BLaER1 (cell line): ENCODE results near the gene ACTR3.

ENCODE experiments used
- H3K27ac ChIP-seq: shearing (Covaris generic); formaldehyde crosslinking; 2 replicates; pipeline ENCODE4 v1.8.1; 2022
- H3K27me3 ChIP-seq: shearing (Covaris generic); formaldehyde crosslinking; 2 replicates; pipeline ENCODE4 v1.8.1; 2022
- H3K36me3 ChIP-seq: shearing (Covaris generic); formaldehyde crosslinking; 2 replicates; pipeline ENCODE4 v1.8.1; 2022
- H3K4me1 ChIP-seq: shearing (Covaris generic); formaldehyde crosslinking; 2 replicates; pipeline ENCODE4 v1.8.1; 2022
- H3K4me2 ChIP-seq: shearing (Covaris generic); formaldehyde crosslinking; 2 replicates; pipeline ENCODE4 v1.8.1; 2022
- H3K4me3 ChIP-seq: shearing (Covaris generic); formaldehyde crosslinking; 2 replicates; pipeline ENCODE4 v1.8.1; 2022
- H3K9ac ChIP-seq: shearing (Covaris generic); formaldehyde crosslinking; 2 replicates; pipeline ENCODE4 v1.8.1; 2022
- H3K9me3 ChIP-seq: shearing (Covaris generic); formaldehyde crosslinking; 2 replicates; pipeline ENCODE4 v1.8.1; 2022
- H4K20me1 ChIP-seq: shearing (Covaris generic); formaldehyde crosslinking; 2 replicates; pipeline ENCODE4 v1.8.1; 2022
- Cebpa-rat ChIP-seq: shearing (Covaris generic); IDR thresholded peaks from 2 replicates; pipeline ENCODE4 v1.8.1; 2022

The ACTR3 gene

DNA sequence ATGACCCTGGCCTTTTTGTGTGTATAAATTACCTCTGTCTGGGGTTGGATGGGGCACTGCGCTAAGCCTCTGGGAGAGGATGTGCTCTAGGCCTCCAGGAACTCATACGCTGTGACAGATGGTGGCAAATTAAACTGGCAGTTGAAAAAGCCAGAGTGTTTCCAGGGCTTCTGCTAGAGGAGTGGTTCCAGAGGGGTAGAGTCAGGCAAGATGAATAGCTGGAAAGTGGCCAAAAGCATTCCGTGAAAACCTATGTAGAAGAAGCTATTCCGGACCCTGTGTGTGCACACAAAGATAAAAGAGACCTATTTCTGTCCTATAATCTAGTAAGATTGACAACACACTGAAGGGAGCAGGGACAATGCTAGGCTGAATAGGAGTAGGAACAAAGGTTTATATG is 84.8 kb downstream of the ACTR3 start:
- TF ChIP-seq Cebpa-rat = no peak
- peaks cover 9% of the 10 kb centered on the region for H3K9me3 ChIP-seq
- no peak overlapping the region for H3K4me3 ChIP-seq
- no peak overlapping the region for H3K9ac ChIP-seq
- no peaks in the 10 kb centered on the region for H3K27me3 ChIP-seq
- H4K20me1 ChIP-seq = no peaks in the 10 kb centered on the region
- H3K36me3 ChIP-seq = no peaks in the 10 kb centered on the region
- H3K27ac ChIP-seq = no peak overlapping the region
- H3K4me1 ChIP-seq = peaks cover 17% of the 10 kb centered on the region
- H3K4me2 ChIP-seq = no peak overlapping the region

- H3K9ac ChIP-seq = no peak overlapping the region
Observed at GRCh38 chr2:113976277-113976928, 86.5 kb downstream of the ACTR3 start.

GRCh38 chr2:113977060-113977659 is 87.3 kb downstream of the ACTR3 start:
- Histone ChIP-seq H3K27ac (peak overlapping the region; percentile 57), H3K4me3 (no peak overlapping the region), H3K9ac (no peak overlapping the region), H3K9me3 (peaks cover 17% of the 10 kb centered on the region), H4K20me1 (no peaks in the 10 kb centered on the region), H3K4me1 (peaks cover 17% of the 10 kb centered on the region), H3K4me2 (peak overlapping the region; percentile 60), H3K36me3 (no peaks in the 10 kb centered on the region), H3K27me3 (no peaks in the 10 kb centered on the region)
- no peak for TF ChIP-seq Cebpa-rat

More at GRCh38 chr2:113976277-113976928, 86.5 kb downstream of the ACTR3 start:
- peak overlapping the region; percentile 60 for H3K4me2 ChIP-seq
- H4K20me1 ChIP-seq = no peaks in the 10 kb centered on the region
- no peak overlapping the region for H3K27ac ChIP-seq
- TF ChIP-seq Cebpa-rat = no peak
- H3K27me3 ChIP-seq = no peaks in the 10 kb centered on the region
- no peak overlapping the region for H3K4me3 ChIP-seq
- H3K9me3 ChIP-seq = peaks cover 17% of the 10 kb centered on the region
- no peaks in the 10 kb centered on the region for H3K36me3 ChIP-seq
- H3K4me1 ChIP-seq = peaks cover 17% of the 10 kb centered on the region

- H3K27ac ChIP-seq = no peak overlapping the region
- no peak overlapping the region for H3K4me3 ChIP-seq
- no peak overlapping the region for H3K4me2 ChIP-seq
Observed at GRCh38 chr2:113977660-113978523, 88.0 kb downstream of the ACTR3 start.

DNA sequence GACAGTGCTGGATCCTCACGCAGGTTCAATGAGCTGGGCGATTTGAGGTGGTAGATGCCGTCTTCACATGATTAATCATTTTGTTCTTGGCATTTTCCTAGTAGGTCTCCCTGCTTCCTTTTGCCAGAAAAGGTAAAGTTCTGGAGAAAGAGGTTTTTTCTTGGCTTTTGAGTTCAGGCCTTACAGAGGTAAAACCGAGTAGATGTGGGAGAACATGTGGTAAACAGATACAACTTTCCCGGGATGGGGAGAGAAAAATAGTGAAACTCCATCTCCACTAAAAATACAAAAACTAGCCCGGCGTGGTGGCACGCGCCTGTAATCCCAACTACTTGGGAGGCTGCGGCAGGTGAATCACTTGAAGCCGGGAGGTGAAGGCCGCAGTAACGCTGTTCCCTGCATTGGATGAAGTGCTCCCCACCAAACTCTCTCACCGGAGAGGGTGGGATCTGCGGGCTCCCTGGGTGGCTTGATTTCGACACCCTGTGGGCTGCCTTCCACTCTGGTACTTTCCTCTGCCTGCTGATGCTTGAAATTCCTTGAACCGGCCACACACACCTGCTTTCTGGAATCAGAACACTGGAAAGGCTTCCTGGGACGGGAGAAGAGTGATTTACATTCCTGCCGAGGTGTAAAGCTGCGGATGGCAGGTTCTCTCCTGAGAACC is 88.8 kb downstream of the ACTR3 start:
- H3K4me1 ChIP-seq = peaks cover 17% of the 10 kb centered on the region
- no peaks in the 10 kb centered on the region for H3K27me3 ChIP-seq
- H3K9ac ChIP-seq = no peak overlapping the region
- H3K9me3 ChIP-seq = peaks cover 17% of the 10 kb centered on the region
- H3K36me3 ChIP-seq = no peaks in the 10 kb centered on the region
- no peak for TF ChIP-seq Cebpa-rat
- no peak overlapping the region for H3K4me2 ChIP-seq
- H4K20me1 ChIP-seq = no peaks in the 10 kb centered on the region
- no peak overlapping the region for H3K4me3 ChIP-seq
- no peak overlapping the region for H3K27ac ChIP-seq

More at GRCh38 chr2:113977660-113978523, 88.0 kb downstream of the ACTR3 start:
- Histone ChIP-seq H4K20me1 (no peaks in the 10 kb centered on the region), H3K9ac (no peak overlapping the region), H3K9me3 (peaks cover 17% of the 10 kb centered on the region), H3K27me3 (no peaks in the 10 kb centered on the region), H3K4me1 (peaks cover 17% of the 10 kb centered on the region), H3K36me3 (no peaks in the 10 kb centered on the region)
- no peak for TF ChIP-seq Cebpa-rat

GRCh38 chr2:113979191-113980128 is 89.6 kb downstream of the ACTR3 start:
- no peak for TF ChIP-seq Cebpa-rat
- Histone ChIP-seq H3K4me2 (no peak overlapping the region), H3K9ac (no peak overlapping the region), H3K36me3 (no peaks in the 10 kb centered on the region), H3K9me3 (peaks cover 17% of the 10 kb centered on the region), H3K4me3 (peak overlapping the region; percentile 2; the same call in 1 of the 2 replicates), H3K27ac (no peak overlapping the region), H3K4me1 (peaks cover 17% of the 10 kb centered on the region), H4K20me1 (no peaks in the 10 kb centered on the region), H3K27me3 (no peaks in the 10 kb centered on the region)

GRCh38 chr2:113980946-113981345 is 91.1 kb downstream of the ACTR3 start:
- TF ChIP-seq Cebpa-rat = no peak
- Histone ChIP-seq H3K9ac (no peak overlapping the region), H3K36me3 (no peaks in the 10 kb centered on the region), H3K4me2 (no peak overlapping the region), H3K4me3 (no peak overlapping the region), H3K27ac (no peak overlapping the region), H3K9me3 (peaks cover 17% of the 10 kb centered on the region), H3K4me1 (peaks cover 17% of the 10 kb centered on the region), H3K27me3 (no peaks in the 10 kb centered on the region), H4K20me1 (no peaks in the 10 kb centered on the region)

- H3K27ac ChIP-seq = no peak overlapping the region
- H4K20me1 ChIP-seq = no peaks in the 10 kb centered on the region
- no peaks in the 10 kb centered on the region for H3K27me3 ChIP-seq
- no peak overlapping the region for H3K9ac ChIP-seq
- no peak overlapping the region for H3K4me2 ChIP-seq
- H3K4me3 ChIP-seq = no peak overlapping the region
- peaks cover 11% of the 10 kb centered on the region for H3K4me1 ChIP-seq
- peaks cover 17% of the 10 kb centered on the region for H3K9me3 ChIP-seq
- TF ChIP-seq Cebpa-rat = no peak
- H3K36me3 ChIP-seq = no peaks in the 10 kb centered on the region
Observed at GRCh38 chr2:113981404-113982134, 91.7 kb downstream of the ACTR3 start.
